ENCODE results near the gene ADAP1.
A peak's percentile ranks its signal among the peaks of the same experiment; 100 is the strongest.
"Not testable (repeated sequence)": the region's sequence is repeated elsewhere in the genome, so short reads cannot be mapped to it uniquely, and the experiment has no call there.

The ADAP1 gene, protein sequence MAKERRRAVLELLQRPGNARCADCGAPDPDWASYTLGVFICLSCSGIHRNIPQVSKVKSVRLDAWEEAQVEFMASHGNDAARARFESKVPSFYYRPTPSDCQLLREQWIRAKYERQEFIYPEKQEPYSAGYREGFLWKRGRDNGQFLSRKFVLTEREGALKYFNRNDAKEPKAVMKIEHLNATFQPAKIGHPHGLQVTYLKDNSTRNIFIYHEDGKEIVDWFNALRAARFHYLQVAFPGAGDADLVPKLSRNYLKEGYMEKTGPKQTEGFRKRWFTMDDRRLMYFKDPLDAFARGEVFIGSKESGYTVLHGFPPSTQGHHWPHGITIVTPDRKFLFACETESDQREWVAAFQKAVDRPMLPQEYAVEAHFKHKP

DNA sequence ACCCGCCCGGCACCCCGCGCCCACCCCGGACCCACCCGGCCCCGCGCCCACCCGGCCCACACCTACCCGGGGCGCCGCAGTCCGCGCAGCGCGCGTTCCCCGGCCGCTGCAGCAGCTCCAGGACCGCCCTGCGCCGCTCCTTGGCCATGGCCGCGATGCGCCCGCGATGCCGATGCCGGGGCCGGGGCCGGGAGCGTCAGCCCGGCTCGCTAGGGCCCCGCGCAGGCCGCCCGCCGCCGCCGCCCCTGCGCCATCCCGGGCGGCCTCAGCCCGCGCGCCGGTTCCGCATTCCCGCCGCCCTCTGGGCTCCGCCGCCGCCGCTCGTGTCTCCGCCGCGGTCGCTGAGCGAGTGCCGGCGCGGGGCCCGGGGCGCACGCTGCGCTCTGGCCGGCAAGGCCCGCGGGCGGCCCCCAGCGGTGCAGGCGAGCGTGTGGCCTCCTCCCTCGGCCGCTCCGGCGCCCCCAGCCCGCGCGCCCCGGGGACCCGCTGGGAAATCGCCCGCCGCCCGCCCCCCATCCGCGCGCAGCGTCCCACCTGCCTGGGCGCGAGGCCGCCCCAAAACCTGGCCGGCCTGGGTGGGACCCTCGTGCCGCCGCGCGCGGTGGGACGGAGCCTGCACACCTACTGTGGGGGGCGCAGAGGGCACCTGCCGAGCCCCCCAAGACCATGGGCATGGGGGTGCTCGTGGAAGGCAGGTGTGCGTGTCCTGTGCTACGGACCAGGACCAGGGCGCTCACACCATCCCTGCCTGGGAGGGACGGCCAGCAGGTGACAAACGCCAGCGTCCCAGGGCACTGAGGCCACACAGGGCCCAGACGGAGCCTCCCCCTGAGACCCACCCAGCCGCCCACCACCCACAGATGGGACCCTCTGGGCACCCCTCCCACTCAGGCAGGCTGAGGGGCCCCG is at the start of gene ADAP1:
Gene ADAP1 (minus strand): TSS at position 351 of the 909 bp plus-strand sequence. CDS start 203 bp downstream, at position 148.
- TF ChIP-seq CTCF (IDR thresholded peaks at IDR 0.05; ENCODE audit: low read depth, low read length, missing control alignments): peak; percentile 49
- DNase-seq (ENCODE audit: low read depth): no peak
- peak within 1 kb of the TSS; percentile 72 for H3K4me3 ChIP-seq (ENCODE audit: low read depth, low read length)

DNA sequence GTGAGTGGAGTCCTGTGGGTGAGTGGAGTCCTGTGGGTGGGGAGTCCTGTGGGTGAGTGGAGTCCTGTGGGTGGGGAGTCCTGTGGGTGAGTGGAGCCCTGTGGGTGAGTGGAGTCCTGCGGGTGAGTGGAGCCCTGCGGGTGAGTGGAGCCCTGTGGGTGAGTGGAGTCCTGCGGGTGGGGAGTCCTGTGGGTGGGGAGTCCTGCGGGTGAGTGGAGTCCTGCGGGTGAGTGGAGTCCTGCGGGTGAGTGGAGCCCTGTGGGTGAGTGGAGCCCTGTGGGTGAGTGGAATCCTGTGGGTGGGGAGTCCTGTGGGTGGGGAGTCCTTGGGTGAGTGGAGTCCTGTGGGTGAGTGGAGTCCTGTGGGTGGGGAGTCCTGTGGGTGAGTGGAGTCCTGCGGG is 48.0 kb upstream of the ADAP1 start:
- not testable (repeated sequence) for H3K4me3 ChIP-seq (ENCODE audit: low read depth, low read length); DNase-seq (ENCODE audit: low read depth)

GRCh38 chr7:1002026-1002425 is 47.5 kb upstream of the ADAP1 start:
- H3K4me3 ChIP-seq (ENCODE audit: low read depth, low read length); DNase-seq (ENCODE audit: low read depth): not testable (repeated sequence)

- H3K4me3 ChIP-seq (ENCODE audit: low read depth, low read length): peak overlapping the region; percentile 1; the same call in 1 of the 2 replicates
- not testable (repeated sequence) for DNase-seq (ENCODE audit: low read depth)
Observed at GRCh38 chr7:1001069-1001770, 46.7 kb upstream of the ADAP1 start.

DNA sequence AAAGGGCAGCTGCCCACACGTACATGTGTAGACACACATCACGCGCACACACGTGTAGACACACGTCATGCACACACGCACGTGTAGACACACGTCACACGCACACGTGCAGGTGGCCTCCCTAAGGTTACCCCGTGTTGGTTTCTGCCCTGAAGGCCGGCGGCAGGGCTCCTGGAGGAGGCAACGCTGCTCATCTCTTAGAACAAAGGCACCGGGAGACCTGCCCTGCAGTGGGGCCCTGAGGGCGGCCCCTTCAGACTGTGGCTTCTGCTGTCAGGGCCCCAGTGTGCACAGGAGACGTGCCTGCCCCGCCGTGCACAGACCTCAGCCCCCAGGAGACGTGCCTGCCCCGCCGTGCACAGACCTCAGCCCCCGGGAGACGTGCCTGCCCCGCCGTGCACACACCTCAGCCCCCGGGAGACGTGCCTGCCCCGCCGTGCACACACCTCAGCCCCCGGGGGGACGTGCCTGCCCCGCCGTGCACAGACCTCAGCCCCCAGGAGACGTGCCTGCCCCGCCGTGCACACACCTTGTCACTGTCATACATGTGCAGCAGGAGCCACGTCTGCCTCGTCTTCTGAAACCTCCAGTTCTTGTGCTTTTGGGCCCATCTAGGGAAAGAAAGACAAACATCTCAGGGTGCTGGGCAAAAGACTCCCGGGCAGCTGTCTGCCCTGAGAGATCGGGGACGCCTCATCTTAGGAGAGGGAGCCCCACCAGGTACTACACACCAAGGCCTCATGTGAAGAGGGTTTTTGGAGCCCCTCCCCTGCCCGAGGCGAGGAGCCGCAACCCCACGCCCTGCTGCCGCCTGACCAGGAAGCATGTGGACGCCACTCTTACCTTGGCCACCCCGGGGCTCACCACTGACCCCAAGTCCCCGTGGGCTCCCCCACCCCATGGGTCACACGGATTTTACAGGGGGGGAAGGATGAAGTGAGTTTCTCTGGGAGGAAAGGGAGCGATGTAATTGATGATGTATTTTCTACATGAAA is 45.8 kb upstream of the ADAP1 start:
- peak; percentile 68 for DNase-seq (ENCODE audit: low read depth)
- TF ChIP-seq CTCF (IDR thresholded peaks at IDR 0.05; ENCODE audit: low read depth, low read length, missing control alignments): no peak

GRCh38 chr7:999149-999879 is 44.8 kb upstream of the ADAP1 start:
- no peak for DNase-seq (ENCODE audit: low read depth)
- H3K4me3 ChIP-seq (ENCODE audit: low read depth, low read length): peak overlapping the region; percentile 6

More for the DNA sequence above, 45.8 kb upstream of the ADAP1 start:
- peak overlapping the region; percentile 1; the same call in 1 of the 2 replicates for H3K4me3 ChIP-seq (ENCODE audit: low read depth, low read length)

More at GRCh38 chr7:999149-999879, 44.8 kb upstream of the ADAP1 start:
- no peak for TF ChIP-seq CTCF (IDR thresholded peaks at IDR 0.05; ENCODE audit: low read depth, low read length, missing control alignments)

Data from GM12864 (cell line).